ENCODE data around the gene TTC38.

The TTC38 gene

DNA sequence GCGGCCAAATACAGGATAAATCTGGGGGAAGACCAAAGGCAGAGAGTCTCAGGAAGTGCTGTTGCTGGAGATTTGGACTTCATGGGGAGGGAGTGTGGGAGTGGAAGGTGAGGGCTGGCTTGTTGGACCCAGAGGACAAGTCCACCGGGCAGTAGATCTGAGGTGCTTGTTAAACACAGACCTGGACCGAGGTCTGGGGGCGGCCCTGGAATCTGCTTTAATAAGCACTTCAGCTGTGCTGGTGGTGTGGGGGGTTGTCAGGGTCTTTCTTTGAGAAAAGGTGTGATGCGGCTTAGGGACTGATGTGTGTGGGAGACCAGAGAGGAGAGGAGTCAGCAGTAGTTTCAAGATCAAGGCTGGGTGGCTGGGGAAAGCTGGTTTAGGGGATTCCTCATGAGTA is 72.1 kb downstream of the TTC38 start:
- Histone ChIP-seq H3K4me3 (ENCODE audit: insufficient read depth, low read depth, low read length, poor library complexity, severe bottlenecking) (no peak overlapping the region), H3K4me1 (ENCODE audit: control insufficient read depth, insufficient read depth, low read length, poor library complexity, severe bottlenecking) (peaks cover 10% of the 10 kb centered on the region), H3K27me3 (replicated peaks; ENCODE audit: control insufficient read depth, insufficient read depth, low read length, poor library complexity, severe bottlenecking) (no peaks in the 10 kb centered on the region), H3K9me3 (ENCODE audit: control insufficient read depth, low read length) (no peaks in the 10 kb centered on the region), H3K36me3 (ENCODE audit: control insufficient read depth, insufficient read depth, low read length) (peaks cover 59% of the 10 kb centered on the region), H3K27ac (ENCODE audit: insufficient read depth, low read length, poor library complexity, severe bottlenecking) (no peak overlapping the region)
- no peak for DNase-seq

DNA sequence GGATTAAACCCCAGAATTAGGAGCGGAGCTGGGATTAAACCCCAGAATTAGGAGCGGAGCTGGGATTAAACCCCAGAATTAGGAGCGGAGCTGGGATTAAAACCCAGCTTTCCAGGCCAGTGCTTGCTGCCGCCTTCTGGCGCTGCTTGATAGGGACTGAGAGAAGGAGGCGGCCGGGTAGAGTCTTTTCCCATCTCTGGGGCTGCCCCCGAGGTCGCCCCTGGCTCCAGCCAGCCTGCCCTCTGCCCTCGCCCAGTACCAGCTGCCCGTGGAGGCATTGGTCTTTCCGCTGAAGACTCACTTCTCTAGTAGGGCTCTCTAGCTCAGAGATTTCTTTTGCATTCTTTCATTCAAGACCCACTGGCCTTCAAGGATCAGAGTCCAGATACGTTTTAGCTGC is 72.9 kb downstream of the TTC38 start:
- Histone ChIP-seq H3K9me3 (ENCODE audit: control insufficient read depth, low read length) (no peaks in the 10 kb centered on the region), H3K36me3 (ENCODE audit: control insufficient read depth, insufficient read depth, low read length) (peaks cover 61% of the 10 kb centered on the region), H3K4me3 (ENCODE audit: insufficient read depth, low read depth, low read length, poor library complexity, severe bottlenecking) (no peak overlapping the region), H3K27me3 (replicated peaks; ENCODE audit: control insufficient read depth, insufficient read depth, low read length, poor library complexity, severe bottlenecking) (no peaks in the 10 kb centered on the region), H3K27ac (ENCODE audit: insufficient read depth, low read length, poor library complexity, severe bottlenecking) (no peak overlapping the region), H3K4me1 (ENCODE audit: control insufficient read depth, insufficient read depth, low read length, poor library complexity, severe bottlenecking) (peaks cover 10% of the 10 kb centered on the region)
- no peak for DNase-seq

All from effector memory CD4-positive, alpha-beta T cell (primary cell).